Endothelial cell of umbilical vein (primary cell): ENCODE data around the gene RNU2-63P. TPM values are rescaled to one million over a fixed set of nuclear protein-coding genes. Genes with fewer than 3 reads are reported as not detected.

ENCODE experiments used
- BruUV-seq: library from RNA; stranded (reverse); fragments of 400-500 nt; replicated peaks from 2 replicates; lab custom pipeline; 2021; lab: Mats Ljungman, UMichigan
- CTCF ChIA-PET: fragments of 300-600, 350-600 bp; sonication (Branson Sonifier 250); formaldehyde crosslinking; loops from one replicate; lab custom pipeline; 2021; ENCODE audit warnings: antibody characterized with exemption, inconsistent platforms; lab: Charles Lee
- POLR2A ChIA-PET: fragments of 300-600, 350-600 bp; sonication (Branson Sonifier 250); formaldehyde crosslinking; loops from one replicate; lab custom pipeline; 2021; ENCODE audit warnings: antibody characterized with exemption, inconsistent platforms; lab: Charles Lee
- DNase-seq: peaks from one replicate; pipeline ENCODE4 v3.0.0-alpha.2; 2011; ENCODE audit warnings: low read depth, low spot score
- FAIRE-seq: peaks from 2 replicates; lab custom pipeline; 2011; peaks lifted over from hg19 to GRCh38; lab: Jason Lieb, UNC
- H2AFZ ChIP-seq: 2 replicates; pipeline ENCODE4 v1.6.0; 2012; ENCODE audit warnings: low read depth, low read length, control low read depth, inconsistent platforms
- H3K27ac ChIP-seq: 2 replicates; pipeline ENCODE4 v1.5.1; 2011; ENCODE audit warnings: low read depth, mild to moderate bottlenecking, control low read depth, low read length, moderate library complexity; ENCODE audit not compliant: insufficient read depth
- H3K27me3 ChIP-seq, 2 experiments: 2 replicates each; pipeline versions ENCODE4 v1.6.0 to v1.6.1; 2011; ENCODE audit warnings: low read length in 2 of 2, mixed read lengths in 1 of 2; ENCODE audit not compliant: control insufficient read depth in 2 of 2, insufficient read depth in 2 of 2
- H3K36me3 ChIP-seq, 2 experiments: 2 replicates in 1 of 2; 3 replicates in 1 of 2; pipeline ENCODE4 v1.5.1; 2011; ENCODE audit warnings: low read length in 2 of 2, mild to moderate bottlenecking in 1 of 2, moderate library complexity in 1 of 2; ENCODE audit not compliant: control insufficient read depth in 2 of 2, insufficient read depth in 2 of 2; ENCODE audit errors: extremely low read depth in 1 of 2
- H3K4me1 ChIP-seq: 3 replicates; pipeline ENCODE4 v1.5.1; 2011; ENCODE audit warnings: mild to moderate bottlenecking, low read length; ENCODE audit not compliant: control insufficient read depth, insufficient read depth; ENCODE audit errors: extremely low read depth
- H3K4me2 ChIP-seq: 2 replicates; pipeline ENCODE4 v1.6.1; 2011; ENCODE audit warnings: low read length, control low read depth, mixed read lengths; ENCODE audit not compliant: insufficient read depth
- H3K4me3 ChIP-seq, 3 experiments: fragments of 200-600 bp in 1 of 3; sonication (generic), shearing (Covaris generic) in 1 of 3; replicated peaks in 1 of 3; 2 replicates each; pipeline ENCODE4 v1.5.1; 2011 to 2016; ENCODE audit warnings: control low read depth in 3 of 3, low read length in 3 of 3, mild to moderate bottlenecking in 2 of 3, inconsistent platforms in 1 of 3, low read depth in 1 of 3, moderate library complexity in 1 of 3; ENCODE audit not compliant: insufficient read depth in 1 of 3
- H3K79me2 ChIP-seq: 2 replicates; pipeline ENCODE4 v1.6.0; 2012; ENCODE audit warnings: low read length, inconsistent platforms; ENCODE audit not compliant: control insufficient read depth, insufficient read depth
- H3K9ac ChIP-seq: replicated peaks from 2 replicates; pipeline ENCODE3; 2011; ENCODE audit warnings: low read length, control low read depth; ENCODE audit not compliant: insufficient read depth; ENCODE audit errors: extremely low read depth
- H3K9me1 ChIP-seq: replicated peaks from 3 replicates; pipeline ENCODE4 v1.6.0; 2011; ENCODE audit warnings: mild to moderate bottlenecking, low read length; ENCODE audit not compliant: control insufficient read depth, insufficient read depth; ENCODE audit errors: extremely low read depth
- H3K9me3 ChIP-seq: replicated peaks from 2 replicates; pipeline ENCODE4 v1.5.1; 2012; ENCODE audit warnings: low read length, inconsistent platforms; ENCODE audit not compliant: control insufficient read depth, insufficient read depth
- H4K20me1 ChIP-seq: replicated peaks from 2 replicates; pipeline ENCODE3; 2011; ENCODE audit warnings: mild to moderate bottlenecking, low read length; ENCODE audit not compliant: control insufficient read depth, insufficient read depth; ENCODE audit errors: extremely low read depth
- CTCF ChIP-seq, 2 donors: IDR thresholded peaks; 1 replicate in 1 of 2; 2 replicates in 1 of 2; pipeline ENCODE4 v1.5.1; 2011; ENCODE audit warnings: low read length in 2 of 2, mild to moderate bottlenecking in 2 of 2, moderate library complexity in 2 of 2, control low read depth in 1 of 2, inconsistent platforms in 1 of 2, low read depth in 1 of 2; ENCODE audit not compliant: insufficient read depth in 1 of 2; ENCODE audit errors: extremely low read depth in 1 of 2
- EZH2 ChIP-seq: IDR thresholded peaks from 2 replicates; pipeline ENCODE4 v1.6.1; 2012; ENCODE audit warnings: borderline replicate concordance, low read depth, mild to moderate bottlenecking, moderate library complexity, low read length, inconsistent platforms; ENCODE audit not compliant: severe bottlenecking
- FOS ChIP-seq: IDR thresholded peaks from 2 replicates; pipeline ENCODE4 v1.6.1; 2011; ENCODE audit warnings: mild to moderate bottlenecking, low read length, moderate library complexity, borderline replicate concordance; ENCODE audit not compliant: insufficient read depth
- GATA2 ChIP-seq: IDR thresholded peaks from 2 replicates; pipeline ENCODE4 v1.7.0; 2011; ENCODE audit warnings: low read depth, mild to moderate bottlenecking, moderate library complexity, mixed read lengths, low read length; ENCODE audit not compliant: insufficient read length, insufficient read depth
- JUN ChIP-seq: IDR thresholded peaks from 2 replicates; pipeline ENCODE4 v1.6.1; 2011; ENCODE audit warnings: borderline replicate concordance, low read depth; ENCODE audit not compliant: insufficient read length, insufficient read depth
- MAX ChIP-seq: IDR thresholded peaks from 2 replicates; pipeline ENCODE4 v1.6.1; 2011; ENCODE audit not compliant: insufficient read depth, insufficient read length
- MYC ChIP-seq: IDR thresholded peaks from one replicate; pipeline ENCODE4 v1.6.1; 2011; ENCODE audit warnings: mild to moderate bottlenecking, low read depth, low read length
- POLR2A ChIP-seq: IDR thresholded peaks from 2 replicates; pipeline ENCODE4 v1.6.1; 2012; ENCODE audit warnings: low read depth, mild to moderate bottlenecking, control low read depth, low read length
- POLR2AphosphoS5 ChIP-seq: IDR thresholded peaks from 2 replicates; pipeline ENCODE4 v1.6.1; 2012; ENCODE audit warnings: low read depth, mild to moderate bottlenecking, control low read depth, low read length, moderate library complexity; ENCODE audit not compliant: insufficient read depth
- dilution Hi-C: fragments of 300-500 bp; cut with MboI; formaldehyde crosslinking; loops from one replicate; pipeline ENCODE4 v1.15.0; 2019; ENCODE audit warnings: low sequenced_read_pairs; ENCODE audit not compliant: extremely low pct_ligation_motif_present
- intact Hi-C: fragments of 100-400 bp; cut with micrococcal nuclease; formaldehyde crosslinking; loops from one replicate; pipeline ENCODE4 v1.10.0; 2022
- polyA plus RNA-seq, 4 experiments: library from polyadenylated mRNA; depleted of rRNA in 3 of 4; stranded (reverse) in 3 of 4; unstranded in 1 of 4; fragments of >200 nt; gene quantifications; 2 replicates each; pipeline versions ENCODE4 v1.2.1 to v1.2.3, GENCODE V29; 2011 to 2012; ENCODE audit warnings: missing spikeins in 1 of 4
- total RNA-seq: library from RNA; stranded (reverse); gene quantifications from 2 replicates; pipeline ENCODE4 v1.2.3, GENCODE V29; 2021

RNU2-63P gene
- total and polyA plus RNA-seq, 2 donors (not counting 3 experiments of a cell fraction or from before 2014, with no cell fraction given): not detected

GRCh38 chr2:88024509-88024908, 8.2 kb upstream of the RNU2-63P start:
- Histone ChIP-seq H4K20me1 (no peaks in the 10 kb centered on the region), H3K9me1 (no peaks in the 10 kb centered on the region), H3K9me3 (no peaks in the 10 kb centered on the region), H3K9ac (no peak overlapping the region), H3K36me3 (peaks cover 3 to 4% of the 10 kb centered on the region in 2 experiments), H3K27me3 (no peaks in the 10 kb centered on the region), H3K4me2 (no peak overlapping the region), H2AFZ (no peak overlapping the region), H3K4me1 (no peaks in the 10 kb centered on the region), H3K27ac (no peak overlapping the region), H3K4me3 (no peak overlapping the region), H3K79me2 (no peaks in the 10 kb centered on the region)
- POLR2A ChIA-PET: no interaction called here
- DNase-seq: no peak
- intact Hi-C loops (no loop called here), dilution Hi-C loops (no loop called here)
- TF ChIP-seq EZH2 (no peak), MYC (no peak), CTCF (IDR thresholded peaks at IDR 0.05; ENCODE audit: extremely low read depth in 1 of 2, insufficient read depth in 1 of 2, low read depth in 1 of 2, low read length in 2 of 2) (no peak), JUN (no peak), POLR2AphosphoS5 (no peak), GATA2 (no peak), MAX (no peak), FOS (no peak), POLR2A (no peak)
- BruUV-seq: no TSS peak
- no peak for FAIRE-seq
- CTCF ChIA-PET: no interaction called here
